Transverse colon (tissue), 3 donors: Measurements from ENCODE around the gene GNAS.
A peak's percentile ranks its signal among the peaks of the same experiment; 100 is the strongest.

ENCODE experiments used
- CTCF ChIP-seq, 5 experiments: fragments of 200-600 bp in 3 of 5; fragments of 450-650 bp in 2 of 5; sonication (generic) in 3 of 5; IDR thresholded peaks; 1 replicate in 2 of 5; 2 replicates in 3 of 5; pipeline ENCODE4 v1.5.1; 2016 to 2017; ENCODE audit warnings: antibody characterized with exemption in 5 of 5, inconsistent platforms in 3 of 5, mild to moderate bottlenecking in 2 of 5, moderate library complexity in 1 of 5
- POLR2A ChIP-seq: fragments of 450-650 bp; IDR thresholded peaks from one replicate; pipeline ENCODE4 v1.6.1; 2016; ENCODE audit warnings: antibody characterized with exemption, mild to moderate bottlenecking, moderate library complexity

DNA sequence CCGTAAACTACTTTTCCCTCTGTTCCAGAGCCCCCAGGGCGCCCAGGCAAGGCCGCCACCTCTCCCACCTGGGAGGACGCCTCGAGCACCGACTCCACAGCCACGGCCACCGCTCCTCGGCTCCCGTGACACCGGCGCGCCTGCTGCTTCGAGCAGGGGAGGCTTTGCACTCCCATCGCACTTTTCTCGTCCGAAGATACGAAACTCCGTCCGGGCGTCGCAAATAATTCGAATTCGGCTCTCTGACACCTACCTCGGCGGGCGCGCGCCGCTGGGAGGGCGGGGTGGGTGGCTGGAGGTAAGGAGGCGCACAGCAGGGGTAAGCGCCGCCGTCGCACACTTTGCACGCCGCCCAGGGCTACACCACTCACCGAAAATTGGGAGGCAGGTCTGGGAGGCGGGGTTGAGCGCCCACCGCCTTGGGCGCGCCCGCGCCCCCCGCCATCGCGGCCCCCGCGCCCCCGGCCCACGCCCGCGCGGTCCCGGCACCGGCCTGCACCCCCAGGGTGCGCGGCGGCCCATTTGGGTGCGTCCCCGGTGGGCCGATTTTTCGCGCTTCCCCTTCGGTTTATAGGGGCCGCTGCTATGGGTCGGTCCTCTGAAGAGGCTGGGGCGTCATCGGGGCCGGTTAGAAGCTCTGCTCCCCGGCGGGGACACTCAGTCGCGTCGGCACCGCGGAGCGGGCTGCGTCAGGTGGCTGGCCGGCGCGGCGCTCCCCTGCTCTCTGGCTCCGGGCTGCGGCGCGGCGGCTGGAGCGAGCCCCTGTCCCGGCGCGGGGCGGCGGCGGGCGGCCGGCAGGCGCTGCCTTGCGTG, 36.2 kb downstream of the GNAS start:
- no peak for TF ChIP-seq CTCF (IDR thresholded peaks at IDR 0.05)
- peak; percentile 85 for TF ChIP-seq POLR2A
